WTC11 (cell line): ENCODE results near the gene SNX13. TPM values are rescaled to one million over a fixed set of nuclear protein-coding genes. Genes with fewer than 3 reads are reported as not detected.

Experiments
- ATAC-seq: fragments of 200-7000 bp; cut with Tn5 transposase; 2 replicates; pipeline ENCODE4 v1.10.0; 2021; ENCODE audit warnings: mild to moderate bottlenecking, moderate library complexity
- CTCF ChIA-PET: fragments of 300-600 bp; sonication (Branson Sonifier 250); formaldehyde crosslinking; loops from one replicate; lab custom pipeline; 2021; ENCODE audit warnings: antibody characterized with exemption; lab: Charles Lee
- POLR2A ChIA-PET: fragments of 350-600 bp; sonication (Branson Sonifier 250); formaldehyde crosslinking; loops from one replicate; lab custom pipeline; 2021; ENCODE audit warnings: antibody characterized with exemption; lab: Charles Lee
- DNase-seq: peaks from one replicate; pipeline ENCODE4 v3.0.0; 2021; ENCODE audit warnings: low spot score
- H3K27ac Mint-ChIP-seq: 2 replicates; pipeline ENCODE4 v1.8.0; 2021; ENCODE audit warnings: mixed read lengths
- H3K27me3 Mint-ChIP-seq: 2 replicates; pipeline ENCODE4 v1.8.0; 2021; ENCODE audit warnings: low read depth, mild to moderate bottlenecking, moderate library complexity, mixed read lengths
- H3K36me3 Mint-ChIP-seq: 2 replicates; pipeline ENCODE4 v1.8.0; 2021; ENCODE audit warnings: mixed read lengths
- H3K4me1 Mint-ChIP-seq: 2 replicates; pipeline ENCODE4 v1.8.0; 2022; ENCODE audit warnings: mixed read lengths
- H3K4me3 Mint-ChIP-seq: 2 replicates; pipeline ENCODE4 v1.8.0; 2021; ENCODE audit warnings: mild to moderate bottlenecking, moderate library complexity, mixed read lengths
- H3K9me3 Mint-ChIP-seq: 2 replicates; pipeline ENCODE4 v1.8.0; 2021; ENCODE audit warnings: mixed read lengths
- EMX1 ChIP-seq: fragments of 250-450 bp; sonication (Bioruptor Pico); IDR thresholded peaks from 2 replicates; pipeline ENCODE4 v1.8.0; 2021; ENCODE audit warnings: mild to moderate bottlenecking
- ETV6 ChIP-seq: sonication (generic); formaldehyde crosslinking; IDR thresholded peaks from 2 replicates; pipeline ENCODE4 v1.8.1; 2022; ENCODE audit warnings: mild to moderate bottlenecking, missing genetic modification reagents
- FOXP1 ChIP-seq: sonication (generic); formaldehyde crosslinking; IDR thresholded peaks from 2 replicates; pipeline ENCODE4 v1.8.0; 2022; ENCODE audit warnings: missing genetic modification reagents, mild to moderate bottlenecking, moderate library complexity, borderline replicate concordance
- GRHL2 ChIP-seq: fragments of 250-450 bp; sonication (Bioruptor Pico); IDR thresholded peaks from 2 replicates; pipeline ENCODE4 v1.8.0; 2022; ENCODE audit warnings: mild to moderate bottlenecking, moderate library complexity; ENCODE audit not compliant: insufficient replicate concordance, severe bottlenecking
- NR2C2 ChIP-seq: sonication (generic); formaldehyde crosslinking; IDR thresholded peaks from 2 replicates; pipeline ENCODE4 v1.8.0; 2022; ENCODE audit warnings: mild to moderate bottlenecking, missing genetic modification reagents
- SMAD4 ChIP-seq: sonication (generic); formaldehyde crosslinking; IDR thresholded peaks from 2 replicates; pipeline ENCODE4 v1.8.0; 2022; ENCODE audit warnings: mild to moderate bottlenecking, missing genetic modification reagents
- SOX15 ChIP-seq: fragments of 250-450 bp; sonication (Bioruptor Pico); IDR thresholded peaks from 2 replicates; pipeline ENCODE4 v1.9.0; 2021; ENCODE audit warnings: mild to moderate bottlenecking
- TCF7 ChIP-seq: sonication (generic); formaldehyde crosslinking; IDR thresholded peaks from 2 replicates; pipeline ENCODE4 v1.8.0; 2022; ENCODE audit warnings: mild to moderate bottlenecking, low read depth, missing genetic modification reagents, moderate library complexity
- TEAD1 ChIP-seq: sonication (generic); formaldehyde crosslinking; IDR thresholded peaks from 2 replicates; pipeline ENCODE4 v1.8.0; 2022; ENCODE audit warnings: mild to moderate bottlenecking, missing genetic modification reagents
- TP53 ChIP-seq: sonication (generic); formaldehyde crosslinking; IDR thresholded peaks from 2 replicates; pipeline ENCODE4 v1.8.1; 2023; ENCODE audit warnings: mild to moderate bottlenecking, missing genetic modification reagents
- ZNF138 ChIP-seq: sonication (generic); formaldehyde crosslinking; conservative IDR thresholded peaks from 2 replicates; pipeline ENCODE4 v1.8.1; 2022; ENCODE audit warnings: mild to moderate bottlenecking, moderate library complexity, missing genetic modification reagents
- total RNA-seq: library from RNA; stranded (reverse); gene quantifications from 3 replicates; pipeline ENCODE4 v1.2.3, GENCODE V29; 2021
- TF ChIP-seq, protein P1 (sequence below): fragments of 250-450 bp; sonication (Bioruptor Pico); IDR thresholded peaks from 2 replicates; pipeline ENCODE4 v2.1.2; 2022; ENCODE audit warnings: mild to moderate bottlenecking, moderate library complexity
- TF ChIP-seq, protein P2 (sequence below): sonication (generic); formaldehyde crosslinking; IDR thresholded peaks from 2 replicates; pipeline ENCODE4 v1.8.0; 2022; ENCODE audit warnings: mild to moderate bottlenecking, missing genetic modification reagents
- TF ChIP-seq, protein P3 (sequence below): sonication (generic); formaldehyde crosslinking; IDR thresholded peaks from 2 replicates; pipeline ENCODE4 v1.8.1; 2023; ENCODE audit warnings: mild to moderate bottlenecking, missing genetic modification reagents, moderate library complexity
- TF ChIP-seq, protein P4 (sequence below): sonication (generic); formaldehyde crosslinking; IDR thresholded peaks from 2 replicates; pipeline ENCODE4 v1.8.0; 2022; ENCODE audit warnings: mild to moderate bottlenecking, missing genetic modification reagents
- TF ChIP-seq, protein P5 (sequence below): sonication (generic); formaldehyde crosslinking; IDR thresholded peaks from 2 replicates; pipeline ENCODE4 v1.8.0; 2022; ENCODE audit warnings: missing genetic modification reagents
- TF ChIP-seq, protein P6 (sequence below): sonication (generic); formaldehyde crosslinking; IDR thresholded peaks from 2 replicates; pipeline ENCODE4 v1.8.1; 2023; ENCODE audit warnings: mild to moderate bottlenecking, missing genetic modification reagents
- TF ChIP-seq, protein P7 (sequence below): fragments of 250-450 bp; sonication (Bioruptor Pico); IDR thresholded peaks from 2 replicates; pipeline ENCODE4 v1.9.0; 2021; ENCODE audit warnings: mild to moderate bottlenecking
- TF ChIP-seq, protein P8 (sequence below): fragments of 250-450 bp; sonication (Bioruptor Pico); IDR thresholded peaks from 2 replicates; pipeline ENCODE4 v1.9.0; 2021; ENCODE audit warnings: mild to moderate bottlenecking

SNX13 gene
- total RNA-seq, 1 experiment from 2014 or later, result 27.5 TPM

DNA sequence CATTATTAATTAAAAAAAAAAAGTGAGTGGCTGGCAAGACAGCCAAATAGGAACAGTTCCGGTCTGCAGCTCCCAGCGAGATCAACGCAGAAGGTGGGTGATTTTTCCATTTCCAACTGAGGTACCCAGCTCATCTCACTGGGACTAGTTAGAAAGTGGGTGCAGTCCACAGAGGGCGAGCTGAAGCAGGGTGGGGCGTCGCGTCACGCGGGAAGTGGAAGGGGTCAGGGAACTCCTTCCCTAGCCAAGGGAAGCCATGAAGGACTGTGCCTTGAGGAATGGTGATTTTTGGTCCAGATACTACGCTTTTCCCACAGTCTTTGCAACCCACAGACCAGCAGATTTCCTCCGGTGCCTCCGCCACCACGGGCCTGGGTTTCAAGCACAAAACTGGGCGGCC lies 133.7 kb downstream of the SNX13 start:
- H3K4me1 Mint-ChIP-seq, result peaks cover 28% of the 10 kb centered on the region
- DNase-seq, result no peak
- POLR2A ChIA-PET, result no interaction called here
- peaks cover 14% of the 10 kb centered on the region for H3K9me3 Mint-ChIP-seq
- no peak overlapping the region for H3K4me3 Mint-ChIP-seq
- no peaks in the 10 kb centered on the region for H3K27me3 Mint-ChIP-seq
- peak; percentile 10; the same call in 1 of the 2 replicates for ATAC-seq
- H3K36me3 Mint-ChIP-seq, result peaks cover 13% of the 10 kb centered on the region
- no peak for TF ChIP-seq ZNF138 (CRISPR knock-in tag)
- TF ChIP-seq TCF7 (CRISPR knock-in tag), result no peak
- TF ChIP-seq, protein P1, sequence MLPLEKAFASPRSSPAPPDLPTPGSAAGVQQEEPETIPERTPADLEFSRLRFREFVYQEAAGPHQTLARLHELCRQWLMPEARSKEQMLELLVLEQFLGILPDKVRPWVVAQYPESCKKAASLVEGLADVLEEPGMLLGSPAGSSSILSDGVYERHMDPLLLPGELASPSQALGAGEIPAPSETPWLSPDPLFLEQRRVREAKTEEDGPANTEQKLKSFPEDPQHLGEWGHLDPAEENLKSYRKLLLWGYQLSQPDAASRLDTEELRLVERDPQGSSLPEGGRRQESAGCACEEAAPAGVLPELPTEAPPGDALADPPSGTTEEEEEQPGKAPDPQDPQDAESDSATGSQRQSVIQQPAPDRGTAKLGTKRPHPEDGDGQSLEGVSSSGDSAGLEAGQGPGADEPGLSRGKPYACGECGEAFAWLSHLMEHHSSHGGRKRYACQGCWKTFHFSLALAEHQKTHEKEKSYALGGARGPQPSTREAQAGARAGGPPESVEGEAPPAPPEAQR (CRISPR knock-in tag), result no peak
- TF ChIP-seq, protein P2, sequence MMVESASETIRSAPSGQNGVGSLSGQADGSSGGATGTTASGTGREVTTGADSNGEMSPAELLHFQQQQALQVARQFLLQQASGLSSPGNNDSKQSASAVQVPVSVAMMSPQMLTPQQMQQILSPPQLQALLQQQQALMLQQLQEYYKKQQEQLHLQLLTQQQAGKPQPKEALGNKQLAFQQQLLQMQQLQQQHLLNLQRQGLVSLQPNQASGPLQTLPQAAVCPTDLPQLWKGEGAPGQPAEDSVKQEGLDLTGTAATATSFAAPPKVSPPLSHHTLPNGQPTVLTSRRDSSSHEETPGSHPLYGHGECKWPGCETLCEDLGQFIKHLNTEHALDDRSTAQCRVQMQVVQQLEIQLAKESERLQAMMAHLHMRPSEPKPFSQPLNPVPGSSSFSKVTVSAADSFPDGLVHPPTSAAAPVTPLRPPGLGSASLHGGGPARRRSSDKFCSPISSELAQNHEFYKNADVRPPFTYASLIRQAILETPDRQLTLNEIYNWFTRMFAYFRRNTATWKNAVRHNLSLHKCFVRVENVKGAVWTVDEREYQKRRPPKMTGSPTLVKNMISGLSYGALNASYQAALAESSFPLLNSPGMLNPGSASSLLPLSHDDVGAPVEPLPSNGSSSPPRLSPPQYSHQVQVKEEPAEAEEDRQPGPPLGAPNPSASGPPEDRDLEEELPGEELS, result no peak
- no peak for TF ChIP-seq FOXP1
- no peak for TF ChIP-seq SOX15 (CRISPR knock-in tag)
- no peak for TF ChIP-seq TP53 (CRISPR knock-in tag)
- TF ChIP-seq SMAD4 (CRISPR knock-in tag), result no peak
- TF ChIP-seq ETV6 (CRISPR knock-in tag), result no peak
- TF ChIP-seq, protein P3, sequence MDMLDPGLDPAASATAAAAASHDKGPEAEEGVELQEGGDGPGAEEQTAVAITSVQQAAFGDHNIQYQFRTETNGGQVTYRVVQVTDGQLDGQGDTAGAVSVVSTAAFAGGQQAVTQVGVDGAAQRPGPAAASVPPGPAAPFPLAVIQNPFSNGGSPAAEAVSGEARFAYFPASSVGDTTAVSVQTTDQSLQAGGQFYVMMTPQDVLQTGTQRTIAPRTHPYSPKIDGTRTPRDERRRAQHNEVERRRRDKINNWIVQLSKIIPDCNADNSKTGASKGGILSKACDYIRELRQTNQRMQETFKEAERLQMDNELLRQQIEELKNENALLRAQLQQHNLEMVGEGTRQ (CRISPR knock-in tag), result no peak
- TF ChIP-seq, protein P4, sequence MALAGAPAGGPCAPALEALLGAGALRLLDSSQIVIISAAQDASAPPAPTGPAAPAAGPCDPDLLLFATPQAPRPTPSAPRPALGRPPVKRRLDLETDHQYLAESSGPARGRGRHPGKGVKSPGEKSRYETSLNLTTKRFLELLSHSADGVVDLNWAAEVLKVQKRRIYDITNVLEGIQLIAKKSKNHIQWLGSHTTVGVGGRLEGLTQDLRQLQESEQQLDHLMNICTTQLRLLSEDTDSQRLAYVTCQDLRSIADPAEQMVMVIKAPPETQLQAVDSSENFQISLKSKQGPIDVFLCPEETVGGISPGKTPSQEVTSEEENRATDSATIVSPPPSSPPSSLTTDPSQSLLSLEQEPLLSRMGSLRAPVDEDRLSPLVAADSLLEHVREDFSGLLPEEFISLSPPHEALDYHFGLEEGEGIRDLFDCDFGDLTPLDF (CRISPR knock-in tag), result no peak
- no peak for TF ChIP-seq TEAD1 (CRISPR knock-in tag)
- TF ChIP-seq NR2C2, result no peak
- TF ChIP-seq, protein P5, sequence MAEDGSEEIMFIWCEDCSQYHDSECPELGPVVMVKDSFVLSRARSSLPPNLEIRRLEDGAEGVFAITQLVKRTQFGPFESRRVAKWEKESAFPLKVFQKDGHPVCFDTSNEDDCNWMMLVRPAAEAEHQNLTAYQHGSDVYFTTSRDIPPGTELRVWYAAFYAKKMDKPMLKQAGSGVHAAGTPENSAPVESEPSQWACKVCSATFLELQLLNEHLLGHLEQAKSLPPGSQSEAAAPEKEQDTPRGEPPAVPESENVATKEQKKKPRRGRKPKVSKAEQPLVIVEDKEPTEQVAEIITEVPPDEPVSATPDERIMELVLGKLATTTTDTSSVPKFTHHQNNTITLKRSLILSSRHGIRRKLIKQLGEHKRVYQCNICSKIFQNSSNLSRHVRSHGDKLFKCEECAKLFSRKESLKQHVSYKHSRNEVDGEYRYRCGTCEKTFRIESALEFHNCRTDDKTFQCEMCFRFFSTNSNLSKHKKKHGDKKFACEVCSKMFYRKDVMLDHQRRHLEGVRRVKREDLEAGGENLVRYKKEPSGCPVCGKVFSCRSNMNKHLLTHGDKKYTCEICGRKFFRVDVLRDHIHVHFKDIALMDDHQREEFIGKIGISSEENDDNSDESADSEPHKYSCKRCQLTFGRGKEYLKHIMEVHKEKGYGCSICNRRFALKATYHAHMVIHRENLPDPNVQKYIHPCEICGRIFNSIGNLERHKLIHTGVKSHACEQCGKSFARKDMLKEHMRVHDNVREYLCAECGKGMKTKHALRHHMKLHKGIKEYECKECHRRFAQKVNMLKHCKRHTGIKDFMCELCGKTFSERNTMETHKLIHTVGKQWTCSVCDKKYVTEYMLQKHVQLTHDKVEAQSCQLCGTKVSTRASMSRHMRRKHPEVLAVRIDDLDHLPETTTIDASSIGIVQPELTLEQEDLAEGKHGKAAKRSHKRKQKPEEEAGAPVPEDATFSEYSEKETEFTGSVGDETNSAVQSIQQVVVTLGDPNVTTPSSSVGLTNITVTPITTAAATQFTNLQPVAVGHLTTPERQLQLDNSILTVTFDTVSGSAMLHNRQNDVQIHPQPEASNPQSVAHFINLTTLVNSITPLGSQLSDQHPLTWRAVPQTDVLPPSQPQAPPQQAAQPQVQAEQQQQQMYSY (CRISPR knock-in tag), result no peak
- CTCF ChIA-PET, result interaction anchor here (1.0 to 1.2 kb wide), 2 partner anchors 37 to 106 kb away, joined by 5 read pairs; no protein-coding TSS in a partner anchor
- H3K27ac Mint-ChIP-seq, result peak overlapping the region; percentile 71; the same call in 1 of the 2 replicates

DNA sequence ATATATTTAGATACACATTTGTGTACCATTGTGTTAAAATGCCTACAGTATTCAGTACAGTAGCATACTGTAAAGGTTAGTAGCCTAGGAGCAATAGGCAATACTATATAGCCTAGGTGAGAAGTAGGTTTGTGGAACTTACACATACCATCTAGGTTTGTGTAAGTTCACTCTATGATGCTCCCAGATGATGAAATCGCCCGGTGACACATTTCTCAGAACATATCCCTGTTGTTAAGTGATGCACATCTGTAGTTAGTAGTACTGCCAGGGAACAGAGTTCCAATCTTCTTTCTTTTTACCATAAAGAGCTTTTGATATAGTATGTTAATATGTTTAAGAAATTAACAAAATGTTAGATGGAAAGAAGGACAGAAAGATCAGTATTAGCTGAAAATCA lies 138.2 kb downstream of the SNX13 start:
- H3K27me3 Mint-ChIP-seq, result no peaks in the 10 kb centered on the region
- no peaks in the 10 kb centered on the region for H3K9me3 Mint-ChIP-seq
- H3K27ac Mint-ChIP-seq, result no peak overlapping the region
- H3K36me3 Mint-ChIP-seq, result peaks cover 3% of the 10 kb centered on the region; the same call in 1 of the 2 replicates
- CTCF ChIA-PET, result no interaction called here
- H3K4me1 Mint-ChIP-seq, result peaks cover 10% of the 10 kb centered on the region
- no peak for DNase-seq
- POLR2A ChIA-PET, result no interaction called here
- no peak for ATAC-seq
- H3K4me3 Mint-ChIP-seq, result no peak overlapping the region
- TF ChIP-seq, protein P6, sequence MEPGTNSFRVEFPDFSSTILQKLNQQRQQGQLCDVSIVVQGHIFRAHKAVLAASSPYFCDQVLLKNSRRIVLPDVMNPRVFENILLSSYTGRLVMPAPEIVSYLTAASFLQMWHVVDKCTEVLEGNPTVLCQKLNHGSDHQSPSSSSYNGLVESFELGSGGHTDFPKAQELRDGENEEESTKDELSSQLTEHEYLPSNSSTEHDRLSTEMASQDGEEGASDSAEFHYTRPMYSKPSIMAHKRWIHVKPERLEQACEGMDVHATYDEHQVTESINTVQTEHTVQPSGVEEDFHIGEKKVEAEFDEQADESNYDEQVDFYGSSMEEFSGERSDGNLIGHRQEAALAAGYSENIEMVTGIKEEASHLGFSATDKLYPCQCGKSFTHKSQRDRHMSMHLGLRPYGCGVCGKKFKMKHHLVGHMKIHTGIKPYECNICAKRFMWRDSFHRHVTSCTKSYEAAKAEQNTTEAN (CRISPR knock-in tag), result no peak
- TF ChIP-seq, protein P7, sequence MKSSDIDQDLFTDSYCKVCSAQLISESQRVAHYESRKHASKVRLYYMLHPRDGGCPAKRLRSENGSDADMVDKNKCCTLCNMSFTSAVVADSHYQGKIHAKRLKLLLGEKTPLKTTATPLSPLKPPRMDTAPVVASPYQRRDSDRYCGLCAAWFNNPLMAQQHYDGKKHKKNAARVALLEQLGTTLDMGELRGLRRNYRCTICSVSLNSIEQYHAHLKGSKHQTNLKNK, result no peak
- TF ChIP-seq, protein P8, sequence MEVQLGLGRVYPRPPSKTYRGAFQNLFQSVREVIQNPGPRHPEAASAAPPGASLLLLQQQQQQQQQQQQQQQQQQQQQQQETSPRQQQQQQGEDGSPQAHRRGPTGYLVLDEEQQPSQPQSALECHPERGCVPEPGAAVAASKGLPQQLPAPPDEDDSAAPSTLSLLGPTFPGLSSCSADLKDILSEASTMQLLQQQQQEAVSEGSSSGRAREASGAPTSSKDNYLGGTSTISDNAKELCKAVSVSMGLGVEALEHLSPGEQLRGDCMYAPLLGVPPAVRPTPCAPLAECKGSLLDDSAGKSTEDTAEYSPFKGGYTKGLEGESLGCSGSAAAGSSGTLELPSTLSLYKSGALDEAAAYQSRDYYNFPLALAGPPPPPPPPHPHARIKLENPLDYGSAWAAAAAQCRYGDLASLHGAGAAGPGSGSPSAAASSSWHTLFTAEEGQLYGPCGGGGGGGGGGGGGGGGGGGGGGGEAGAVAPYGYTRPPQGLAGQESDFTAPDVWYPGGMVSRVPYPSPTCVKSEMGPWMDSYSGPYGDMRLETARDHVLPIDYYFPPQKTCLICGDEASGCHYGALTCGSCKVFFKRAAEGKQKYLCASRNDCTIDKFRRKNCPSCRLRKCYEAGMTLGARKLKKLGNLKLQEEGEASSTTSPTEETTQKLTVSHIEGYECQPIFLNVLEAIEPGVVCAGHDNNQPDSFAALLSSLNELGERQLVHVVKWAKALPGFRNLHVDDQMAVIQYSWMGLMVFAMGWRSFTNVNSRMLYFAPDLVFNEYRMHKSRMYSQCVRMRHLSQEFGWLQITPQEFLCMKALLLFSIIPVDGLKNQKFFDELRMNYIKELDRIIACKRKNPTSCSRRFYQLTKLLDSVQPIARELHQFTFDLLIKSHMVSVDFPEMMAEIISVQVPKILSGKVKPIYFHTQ (CRISPR knock-in tag), result no peak
- no peak for TF ChIP-seq EMX1 (CRISPR knock-in tag)
- TF ChIP-seq, protein P2, result no peak
- TF ChIP-seq SMAD4 (CRISPR knock-in tag), result no peak
- no peak for TF ChIP-seq GRHL2 (CRISPR knock-in tag)
